Measurements from ENCODE around the gene PREP.
"Not testable (repeated sequence)": the region's sequence is repeated elsewhere in the genome, so short reads cannot be mapped to it uniquely, and the experiment has no call there.

The PREP gene

GRCh38 chr6:105352037-105352617, 50.8 kb downstream of the PREP start:
- Histone ChIP-seq H3K27ac (ENCODE audit: low read depth in 2 of 2, low read length in 2 of 2) (no peak overlapping the region), H3K9ac (ENCODE audit: low read depth in 1 of 2, low read length in 2 of 2) (no peak overlapping the region), H3K27me3 (ENCODE audit: control insufficient read depth in 2 of 2, insufficient read depth in 2 of 2, low read length in 2 of 2) (no peaks in the 10 kb centered on the region), H3K9me3 (ENCODE audit: control insufficient read depth in 2 of 2, low read length in 2 of 2) (no peaks in the 10 kb centered on the region), H3K4me1 (ENCODE audit: control insufficient read depth in 2 of 2, insufficient read depth in 2 of 2, low read length in 2 of 2) (no peaks in the 10 kb centered on the region), H3K4me3 (ENCODE audit: low read length in 2 of 2) (no peak overlapping the region), H3K36me3 (ENCODE audit: control insufficient read depth in 2 of 2, insufficient read depth in 2 of 2, low read length in 2 of 2) (peaks cover 37 to 43% of the 10 kb centered on the region in 2 donors)

GRCh38 chr6:105348897-105349296, 54.0 kb downstream of the PREP start:
- no peak overlapping the region for H3K9ac ChIP-seq (ENCODE audit: low read depth in 1 of 2, low read length in 2 of 2)
- H3K36me3 ChIP-seq (ENCODE audit: control insufficient read depth in 2 of 2, insufficient read depth in 2 of 2, low read length in 2 of 2), result peaks cover 33 to 34% of the 10 kb centered on the region in 2 donors
- no peaks in the 10 kb centered on the region for H3K27me3 ChIP-seq (ENCODE audit: control insufficient read depth in 2 of 2, insufficient read depth in 2 of 2, low read length in 2 of 2)
- no peaks in the 10 kb centered on the region for H3K9me3 ChIP-seq (ENCODE audit: control insufficient read depth in 2 of 2, low read length in 2 of 2)
- no peaks in the 10 kb centered on the region for H3K4me1 ChIP-seq (ENCODE audit: control insufficient read depth in 2 of 2, insufficient read depth in 2 of 2, low read length in 2 of 2)
- H3K27ac ChIP-seq (ENCODE audit: low read depth in 2 of 2, low read length in 2 of 2), result no peak overlapping the region
- no peak overlapping the region for H3K4me3 ChIP-seq (ENCODE audit: low read length in 2 of 2)

DNA sequence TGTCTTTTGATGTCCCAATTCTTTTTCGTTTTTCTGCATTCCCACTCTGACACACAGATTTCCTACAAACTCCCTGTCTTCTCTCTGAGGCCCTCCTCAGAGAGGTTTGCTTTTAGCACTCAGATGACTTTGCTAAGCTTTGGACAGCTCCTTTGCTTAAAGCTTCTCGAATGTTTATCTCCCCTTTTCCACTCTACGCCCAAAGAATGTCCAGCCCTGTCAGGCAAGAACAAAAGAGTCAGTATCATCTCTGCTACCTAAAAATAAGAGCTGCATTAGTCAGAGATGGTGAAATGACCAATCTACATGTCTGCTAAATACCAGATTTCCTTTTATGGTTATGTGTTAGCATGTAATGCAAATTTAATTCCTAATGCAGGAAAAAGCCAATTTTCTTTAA, 56.8 kb downstream of the PREP start:
- Histone ChIP-seq H3K4me3 (ENCODE audit: low read length in 2 of 2) (no peak overlapping the region), H3K36me3 (ENCODE audit: control insufficient read depth in 2 of 2, insufficient read depth in 2 of 2, low read length in 2 of 2) (peaks cover 16 to 17% of the 10 kb centered on the region in 2 donors), H3K27me3 (ENCODE audit: control insufficient read depth in 2 of 2, insufficient read depth in 2 of 2, low read length in 2 of 2) (no peaks in the 10 kb centered on the region), H3K9ac (ENCODE audit: low read depth in 1 of 2, low read length in 2 of 2) (no peak overlapping the region), H3K27ac (ENCODE audit: low read depth in 2 of 2, low read length in 2 of 2) (no peak overlapping the region), H3K9me3 (ENCODE audit: control insufficient read depth in 2 of 2, low read length in 2 of 2) (no peaks in the 10 kb centered on the region), H3K4me1 (ENCODE audit: control insufficient read depth in 2 of 2, insufficient read depth in 2 of 2, low read length in 2 of 2) (no peaks in the 10 kb centered on the region)

DNA sequence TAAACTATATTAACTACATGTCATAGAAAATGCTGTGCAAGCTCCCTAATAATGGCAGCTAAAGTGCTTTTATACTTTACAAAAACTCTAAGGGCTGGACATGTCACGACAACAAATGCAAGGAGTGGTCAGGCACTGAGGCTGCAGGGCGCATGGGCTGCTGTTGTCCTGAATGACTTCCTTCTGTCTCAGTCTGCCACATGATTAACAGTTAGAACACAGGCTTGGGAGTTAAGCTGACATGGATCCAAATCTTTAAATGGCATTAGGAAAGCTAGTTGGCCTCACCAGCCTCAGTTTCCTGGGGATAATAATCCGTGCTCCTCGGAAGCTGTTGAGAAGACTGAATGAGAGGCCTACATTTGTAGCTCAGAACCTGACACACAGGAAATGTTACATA, 57.4 kb downstream of the PREP start:
- H3K4me1 ChIP-seq (ENCODE audit: control insufficient read depth in 2 of 2, insufficient read depth in 2 of 2, low read length in 2 of 2), result no peaks in the 10 kb centered on the region
- no peak overlapping the region for H3K4me3 ChIP-seq (ENCODE audit: low read length in 2 of 2)
- peaks cover 11 to 13% of the 10 kb centered on the region in 2 donors for H3K36me3 ChIP-seq (ENCODE audit: control insufficient read depth in 2 of 2, insufficient read depth in 2 of 2, low read length in 2 of 2)
- no peaks in the 10 kb centered on the region for H3K9me3 ChIP-seq (ENCODE audit: control insufficient read depth in 2 of 2, low read length in 2 of 2)
- H3K27me3 ChIP-seq (ENCODE audit: control insufficient read depth in 2 of 2, insufficient read depth in 2 of 2, low read length in 2 of 2), result no peaks in the 10 kb centered on the region
- H3K9ac ChIP-seq (ENCODE audit: low read depth in 1 of 2, low read length in 2 of 2), result no peak overlapping the region
- no peak overlapping the region for H3K27ac ChIP-seq (ENCODE audit: low read depth in 2 of 2, low read length in 2 of 2)

- Histone ChIP-seq H3K36me3 (ENCODE audit: control insufficient read depth in 2 of 2, insufficient read depth in 2 of 2, low read length in 2 of 2) (peaks cover 11 to 13% of the 10 kb centered on the region in 2 donors), H3K4me1 (ENCODE audit: control insufficient read depth in 2 of 2, insufficient read depth in 2 of 2, low read length in 2 of 2) (no peaks in the 10 kb centered on the region), H3K9ac (ENCODE audit: low read depth in 1 of 2, low read length in 2 of 2) (no peak overlapping the region), H3K27ac (ENCODE audit: low read depth in 2 of 2, low read length in 2 of 2) (no peak overlapping the region), H3K4me3 (ENCODE audit: low read length in 2 of 2) (no peak overlapping the region), H3K27me3 (ENCODE audit: control insufficient read depth in 2 of 2, insufficient read depth in 2 of 2, low read length in 2 of 2) (no peaks in the 10 kb centered on the region), H3K9me3 (ENCODE audit: control insufficient read depth in 2 of 2, low read length in 2 of 2) (no peaks in the 10 kb centered on the region)
Measured at GRCh38 chr6:105344881-105345370, 58.0 kb downstream of the PREP start.

GRCh38 chr6:105338350-105338983, 64.4 kb downstream of the PREP start:
- H3K27me3 ChIP-seq (ENCODE audit: control insufficient read depth in 2 of 2, insufficient read depth in 2 of 2, low read length in 2 of 2); H3K36me3 ChIP-seq (ENCODE audit: control insufficient read depth in 2 of 2, insufficient read depth in 2 of 2, low read length in 2 of 2); H3K4me1 ChIP-seq (ENCODE audit: control insufficient read depth in 2 of 2, insufficient read depth in 2 of 2, low read length in 2 of 2); H3K27ac ChIP-seq (ENCODE audit: low read depth in 2 of 2, low read length in 2 of 2); H3K9me3 ChIP-seq (ENCODE audit: control insufficient read depth in 2 of 2, low read length in 2 of 2); H3K9ac ChIP-seq (ENCODE audit: low read depth in 1 of 2, low read length in 2 of 2); H3K4me3 ChIP-seq (ENCODE audit: low read length in 2 of 2): not testable (repeated sequence)

GRCh38 chr6:105336986-105337385, 65.9 kb downstream of the PREP start:
- H3K9me3 ChIP-seq (ENCODE audit: control insufficient read depth in 2 of 2, low read length in 2 of 2), result no peaks in the 10 kb centered on the region
- H3K27ac ChIP-seq (ENCODE audit: low read depth in 2 of 2, low read length in 2 of 2), result no peak overlapping the region
- no peaks in the 10 kb centered on the region for H3K4me1 ChIP-seq (ENCODE audit: control insufficient read depth in 2 of 2, insufficient read depth in 2 of 2, low read length in 2 of 2)
- H3K4me3 ChIP-seq (ENCODE audit: low read length in 2 of 2), result no peak overlapping the region
- no peak overlapping the region for H3K9ac ChIP-seq (ENCODE audit: low read depth in 1 of 2, low read length in 2 of 2)
- H3K36me3 ChIP-seq (ENCODE audit: control insufficient read depth in 2 of 2, insufficient read depth in 2 of 2, low read length in 2 of 2), result peaks cover 13 to 16% of the 10 kb centered on the region in 2 donors
- no peaks in the 10 kb centered on the region for H3K27me3 ChIP-seq (ENCODE audit: control insufficient read depth in 2 of 2, insufficient read depth in 2 of 2, low read length in 2 of 2)

DNA sequence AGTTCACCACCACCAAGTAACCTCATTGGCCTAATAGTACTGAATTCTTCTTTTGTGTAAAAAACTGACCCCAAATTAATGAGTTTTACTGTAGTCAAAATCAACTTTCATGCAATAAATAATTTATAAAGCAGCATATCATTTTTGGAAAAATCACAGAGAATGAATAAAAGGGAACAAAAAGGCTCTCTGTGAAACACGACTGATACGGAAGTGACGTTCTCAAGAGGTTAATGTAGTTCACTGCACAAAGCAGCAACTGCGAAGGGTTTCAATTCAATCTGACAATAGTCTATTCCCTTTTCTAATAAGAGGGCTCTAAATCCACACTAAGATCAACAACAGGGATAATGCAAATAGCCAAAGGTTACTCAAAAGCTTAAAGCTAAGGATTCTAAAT, 70.3 kb downstream of the PREP start:
- Histone ChIP-seq H3K4me3 (ENCODE audit: low read length in 2 of 2) (no peak overlapping the region), H3K27ac (ENCODE audit: low read depth in 2 of 2, low read length in 2 of 2) (no peak overlapping the region), H3K36me3 (ENCODE audit: control insufficient read depth in 2 of 2, insufficient read depth in 2 of 2, low read length in 2 of 2) (peaks cover 31 to 38% of the 10 kb centered on the region in 2 donors), H3K4me1 (ENCODE audit: control insufficient read depth in 2 of 2, insufficient read depth in 2 of 2, low read length in 2 of 2) (no peaks in the 10 kb centered on the region), H3K9me3 (ENCODE audit: control insufficient read depth in 2 of 2, low read length in 2 of 2) (no peaks in the 10 kb centered on the region), H3K27me3 (ENCODE audit: control insufficient read depth in 2 of 2, insufficient read depth in 2 of 2, low read length in 2 of 2) (no peaks in the 10 kb centered on the region), H3K9ac (ENCODE audit: low read depth in 1 of 2, low read length in 2 of 2) (no peak overlapping the region)

GRCh38 chr6:105331927-105332326, 71.0 kb downstream of the PREP start:
- Histone ChIP-seq H3K36me3 (ENCODE audit: control insufficient read depth in 2 of 2, insufficient read depth in 2 of 2, low read length in 2 of 2) (peaks cover 31 to 33% of the 10 kb centered on the region in 2 donors), H3K4me3 (ENCODE audit: low read length in 2 of 2) (no peak overlapping the region), H3K9ac (ENCODE audit: low read depth in 1 of 2, low read length in 2 of 2) (no peak overlapping the region), H3K4me1 (ENCODE audit: control insufficient read depth in 2 of 2, insufficient read depth in 2 of 2, low read length in 2 of 2) (peaks cover 0 to 3% of the 10 kb centered on the region in 2 donors), H3K9me3 (ENCODE audit: control insufficient read depth in 2 of 2, low read length in 2 of 2) (no peaks in the 10 kb centered on the region), H3K27me3 (ENCODE audit: control insufficient read depth in 2 of 2, insufficient read depth in 2 of 2, low read length in 2 of 2) (no peaks in the 10 kb centered on the region), H3K27ac (ENCODE audit: low read depth in 2 of 2, low read length in 2 of 2) (no peak overlapping the region)

- no peak overlapping the region for H3K4me3 ChIP-seq (ENCODE audit: low read length in 2 of 2)
- peaks cover 33 to 37% of the 10 kb centered on the region in 2 donors for H3K36me3 ChIP-seq (ENCODE audit: control insufficient read depth in 2 of 2, insufficient read depth in 2 of 2, low read length in 2 of 2)
- H3K27me3 ChIP-seq (ENCODE audit: control insufficient read depth in 2 of 2, insufficient read depth in 2 of 2, low read length in 2 of 2), result no peaks in the 10 kb centered on the region
- peaks cover 0 to 11% of the 10 kb centered on the region in 2 donors for H3K4me1 ChIP-seq (ENCODE audit: control insufficient read depth in 2 of 2, insufficient read depth in 2 of 2, low read length in 2 of 2)
- no peak overlapping the region for H3K27ac ChIP-seq (ENCODE audit: low read depth in 2 of 2, low read length in 2 of 2)
- H3K9me3 ChIP-seq (ENCODE audit: control insufficient read depth in 2 of 2, low read length in 2 of 2), result no peaks in the 10 kb centered on the region
- no peak overlapping the region for H3K9ac ChIP-seq (ENCODE audit: low read depth in 1 of 2, low read length in 2 of 2)
Measured at GRCh38 chr6:105330913-105331312, 72.0 kb downstream of the PREP start.
